Natural killer cell treated with Interleukin-12 subunit alpha and Interleukin-12 subunit beta and Interleukin-15 and Interleukin-18, amount 100 ng/mL, for 72 hours (primary cell): ENCODE measurements around the gene PARP16. TPM values are rescaled to one million over a fixed set of nuclear protein-coding genes. Genes with fewer than 3 reads are reported as not detected.
A peak's percentile ranks its signal among the peaks of the same experiment; 100 is the strongest.

Source experiments
- ATAC-seq, 2 donors: fragments of 150-1000 bp; cut with Tn5 transposase in 1 of 2; sonication (Bioruptor Pico), chemical (Tn5 transposase) in 1 of 2; 2 replicates each; pipeline ENCODE4 v1.10.0; 2021
- DNase-seq: peaks from one replicate; pipeline ENCODE4 v3.0.0; 2022; ENCODE audit warnings: low spot score
- H3K27ac Mint-ChIP-seq, 2 donors: 1 replicate in 1 of 2; 2 replicates in 1 of 2; pipeline ENCODE4 v1.8.0; 2022; ENCODE audit warnings: mixed read lengths in 2 of 2, mild to moderate bottlenecking in 1 of 2, moderate library complexity in 1 of 2
- H3K27me3 Mint-ChIP-seq, 2 donors: 1 replicate in 1 of 2; 2 replicates in 1 of 2; pipeline ENCODE4 v1.8.0; 2022; ENCODE audit warnings: mixed read lengths in 2 of 2
- H3K36me3 Mint-ChIP-seq: one replicate; pipeline ENCODE4 v1.8.0; 2022; ENCODE audit warnings: mixed read lengths
- H3K4me1 Mint-ChIP-seq, 2 donors: 1 replicate in 1 of 2; 2 replicates in 1 of 2; pipeline ENCODE4 v1.8.0; 2022; ENCODE audit warnings: low read depth in 2 of 2, mixed read lengths in 2 of 2, mild to moderate bottlenecking in 1 of 2
- H3K4me3 Mint-ChIP-seq: one replicate; pipeline ENCODE4 v1.8.0; 2022; ENCODE audit warnings: mixed read lengths
- H3K9me3 Mint-ChIP-seq: 2 replicates; pipeline ENCODE4 v1.8.0; 2022; ENCODE audit warnings: mixed read lengths
- total RNA-seq, 2 donors: library from RNA; stranded (reverse); gene quantifications; one replicate each; pipeline ENCODE4 v1.2.3, GENCODE V29; 2022

The PARP16 gene
- total RNA-seq, 2 donors from 2014 or later, result 8.5 to 12.0 TPM

DNA sequence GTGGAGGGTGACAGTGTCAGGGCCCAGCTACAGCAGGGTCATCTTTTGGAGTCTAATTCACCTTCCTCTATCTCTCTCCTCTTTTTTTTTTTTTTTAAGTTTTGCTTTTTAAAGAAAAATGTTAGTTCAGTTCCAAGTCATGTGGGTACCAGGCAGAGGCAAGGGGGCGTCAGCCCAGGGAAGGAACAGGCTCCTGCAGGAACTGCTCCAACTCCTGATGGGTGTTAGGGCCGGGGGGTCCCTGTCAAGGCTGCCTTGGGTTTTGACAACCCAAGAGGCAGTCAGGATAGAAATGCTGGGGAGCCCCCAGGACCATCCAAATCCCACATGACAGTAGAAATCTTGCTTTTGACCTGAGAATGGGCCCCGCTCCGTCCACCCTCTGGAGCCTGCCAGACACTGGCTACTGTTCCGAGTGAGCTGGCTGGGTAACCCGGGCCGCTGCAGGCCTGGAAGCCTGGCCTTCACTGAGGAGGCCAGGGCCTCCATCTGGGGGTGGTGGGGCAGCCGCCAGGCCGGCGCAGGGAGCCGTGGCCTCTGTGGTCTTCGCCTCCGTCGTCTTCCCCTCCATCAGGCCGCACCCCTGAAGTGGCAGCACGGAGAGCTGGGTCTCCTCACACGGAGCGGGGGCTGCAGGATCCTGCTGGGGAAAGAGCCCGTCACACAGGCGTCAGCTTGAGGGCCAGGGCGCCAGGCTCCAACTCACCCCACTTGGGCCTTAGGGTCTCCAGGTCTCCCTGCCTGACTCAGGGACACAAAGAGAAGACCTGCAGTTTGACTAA, 42.0 kb upstream of the PARP16 start:
- Mint-ChIP-seq H3K27ac (no peak overlapping the region), H3K36me3 (no peaks in the 10 kb centered on the region), H3K27me3 (peaks cover 0 to 2% of the 10 kb centered on the region in 2 donors), H3K4me3 (no peak overlapping the region), H3K4me1 (no peaks in the 10 kb centered on the region), H3K9me3 (no peaks in the 10 kb centered on the region)
- ATAC-seq (no peak), DNase-seq (no peak)

GRCh38 chr15:65327651-65328393, 41.1 kb upstream of the PARP16 start:
- H3K36me3 Mint-ChIP-seq, result no peaks in the 10 kb centered on the region
- no peaks in the 10 kb centered on the region for H3K9me3 Mint-ChIP-seq
- H3K4me3 Mint-ChIP-seq, result no peak overlapping the region
- H3K27me3 Mint-ChIP-seq, result peaks cover 0 to 2% of the 10 kb centered on the region in 2 donors
- H3K4me1 Mint-ChIP-seq, result no peaks in the 10 kb centered on the region
- no peak overlapping the region for H3K27ac Mint-ChIP-seq
- DNase-seq (no peak), ATAC-seq (no peak)

- Mint-ChIP-seq H3K27ac (no peak overlapping the region), H3K9me3 (no peaks in the 10 kb centered on the region), H3K36me3 (no peaks in the 10 kb centered on the region), H3K4me3 (no peak overlapping the region), H3K27me3 (peaks cover 0 to 2% of the 10 kb centered on the region in 2 donors), H3K4me1 (no peaks in the 10 kb centered on the region)
- ATAC-seq, result no peak
- DNase-seq, result no peak
Observed at GRCh38 chr15:65326818-65327217, 40.1 kb upstream of the PARP16 start.

GRCh38 chr15:65326117-65326526, 39.4 kb upstream of the PARP16 start:
- Mint-ChIP-seq H3K27ac (no peak overlapping the region), H3K27me3 (peaks cover 0 to 5% of the 10 kb centered on the region in 2 donors), H3K36me3 (no peaks in the 10 kb centered on the region), H3K9me3 (no peaks in the 10 kb centered on the region), H3K4me1 (no peaks in the 10 kb centered on the region), H3K4me3 (no peak overlapping the region)
- DNase-seq, result no peak
- ATAC-seq, result no peak

- no peak overlapping the region for H3K4me3 Mint-ChIP-seq
- no peaks in the 10 kb centered on the region for H3K9me3 Mint-ChIP-seq
- no peak overlapping the region for H3K27ac Mint-ChIP-seq
- DNase-seq (no peak), ATAC-seq (no peak)
- H3K36me3 Mint-ChIP-seq, result no peaks in the 10 kb centered on the region
- peaks cover 6 to 13% of the 10 kb centered on the region in 2 donors for H3K27me3 Mint-ChIP-seq
- peaks cover 0 to 3% of the 10 kb centered on the region in 2 donors for H3K4me1 Mint-ChIP-seq
Observed at GRCh38 chr15:65323071-65323511, 36.4 kb upstream of the PARP16 start.

GRCh38 chr15:65318870-65319356, 32.2 kb upstream of the PARP16 start:
- peak; percentile 77 for DNase-seq
- ATAC-seq, result peak; percentile 90
- no peaks in the 10 kb centered on the region for H3K36me3 Mint-ChIP-seq
- peaks cover 6 to 12% of the 10 kb centered on the region in 2 donors for H3K27me3 Mint-ChIP-seq
- no peak overlapping the region for H3K4me3 Mint-ChIP-seq
- H3K9me3 Mint-ChIP-seq, result no peaks in the 10 kb centered on the region
- H3K4me1 Mint-ChIP-seq, result peaks cover 0 to 3% of the 10 kb centered on the region in 2 donors
- no peak overlapping the region for H3K27ac Mint-ChIP-seq

- no peak overlapping the region for H3K4me3 Mint-ChIP-seq
Observed at GRCh38 chr15:65312400-65312916, 25.8 kb upstream of the PARP16 start.

DNA sequence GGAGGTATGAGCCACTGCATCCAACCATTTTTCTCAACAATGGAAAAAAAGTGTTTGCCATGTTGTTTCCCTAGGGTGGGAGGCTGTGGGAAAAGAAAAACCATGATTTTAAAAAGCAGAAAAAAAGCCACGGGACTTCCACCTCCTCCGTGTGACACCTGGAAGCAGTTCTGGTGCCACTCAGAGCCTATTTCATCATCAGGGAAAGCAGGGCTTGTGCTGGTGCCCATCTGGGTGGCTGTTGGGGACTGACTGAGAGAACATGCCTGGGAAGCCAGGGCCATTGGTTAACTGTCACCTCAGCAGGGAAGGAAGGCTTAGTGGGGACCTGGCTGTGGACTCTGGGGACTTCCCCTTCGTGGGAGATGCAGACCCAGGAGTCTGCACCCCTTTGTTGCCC, 25.1 kb upstream of the PARP16 start:
- no peak overlapping the region for H3K27ac Mint-ChIP-seq
- H3K36me3 Mint-ChIP-seq, result no peaks in the 10 kb centered on the region
- no peak overlapping the region for H3K4me3 Mint-ChIP-seq
- no peak for DNase-seq
- H3K27me3 Mint-ChIP-seq, result no peaks in the 10 kb centered on the region
- H3K9me3 Mint-ChIP-seq, result no peaks in the 10 kb centered on the region
- H3K4me1 Mint-ChIP-seq, result peaks cover under 1 to 3% of the 10 kb centered on the region in 2 donors
- no peak for ATAC-seq

More at GRCh38 chr15:65312400-65312916, 25.8 kb upstream of the PARP16 start:
- Mint-ChIP-seq H3K27ac (no peak overlapping the region), H3K36me3 (no peaks in the 10 kb centered on the region), H3K4me1 (peaks cover 0 to 3% of the 10 kb centered on the region in 2 donors), H3K27me3 (no peaks in the 10 kb centered on the region), H3K9me3 (no peaks in the 10 kb centered on the region)
- DNase-seq (no peak), ATAC-seq (no peak)

DNA sequence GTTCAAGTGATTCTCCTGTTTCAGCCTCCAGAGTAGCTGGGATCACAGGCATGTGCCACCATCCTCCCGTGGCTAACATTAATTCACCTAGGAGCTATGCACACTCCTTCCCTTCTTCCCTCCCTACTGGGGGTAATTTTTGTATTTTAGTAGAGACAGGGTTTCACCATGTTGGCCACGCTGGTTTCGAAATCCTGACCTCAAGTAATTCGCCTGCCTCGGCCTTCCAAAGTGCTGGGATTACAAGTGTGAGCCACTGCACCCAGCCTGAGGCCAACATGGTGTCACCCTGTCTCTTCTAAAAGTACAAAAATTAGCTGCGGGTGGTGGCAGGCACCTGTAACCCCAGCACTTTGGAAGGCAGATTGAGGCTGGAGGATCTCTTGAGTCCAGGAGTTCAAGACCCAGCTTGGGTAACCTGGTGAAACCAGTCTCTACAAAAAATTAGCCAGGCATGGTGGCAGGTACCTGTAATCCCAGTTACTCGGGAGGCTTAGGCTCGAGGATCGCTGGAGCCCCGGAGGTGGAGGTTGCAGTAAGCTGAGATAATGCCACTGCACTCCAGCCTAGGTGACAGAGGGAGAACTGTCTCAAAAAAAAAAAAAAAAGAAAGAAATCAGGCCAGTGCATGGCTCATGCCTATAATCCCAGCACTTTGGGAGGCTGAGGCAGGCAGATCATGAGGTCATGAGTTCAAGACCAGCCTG, 23.9 kb upstream of the PARP16 start:
- H3K9me3 Mint-ChIP-seq, result no peaks in the 10 kb centered on the region
- H3K4me3 Mint-ChIP-seq, result no peak overlapping the region
- H3K36me3 Mint-ChIP-seq, result no peaks in the 10 kb centered on the region
- DNase-seq, result no peak
- H3K27ac Mint-ChIP-seq, result no peak overlapping the region
- no peaks in the 10 kb centered on the region for H3K27me3 Mint-ChIP-seq
- ATAC-seq, result no peak
- H3K4me1 Mint-ChIP-seq, result peaks cover 6 to 10% of the 10 kb centered on the region in 2 donors

DNA sequence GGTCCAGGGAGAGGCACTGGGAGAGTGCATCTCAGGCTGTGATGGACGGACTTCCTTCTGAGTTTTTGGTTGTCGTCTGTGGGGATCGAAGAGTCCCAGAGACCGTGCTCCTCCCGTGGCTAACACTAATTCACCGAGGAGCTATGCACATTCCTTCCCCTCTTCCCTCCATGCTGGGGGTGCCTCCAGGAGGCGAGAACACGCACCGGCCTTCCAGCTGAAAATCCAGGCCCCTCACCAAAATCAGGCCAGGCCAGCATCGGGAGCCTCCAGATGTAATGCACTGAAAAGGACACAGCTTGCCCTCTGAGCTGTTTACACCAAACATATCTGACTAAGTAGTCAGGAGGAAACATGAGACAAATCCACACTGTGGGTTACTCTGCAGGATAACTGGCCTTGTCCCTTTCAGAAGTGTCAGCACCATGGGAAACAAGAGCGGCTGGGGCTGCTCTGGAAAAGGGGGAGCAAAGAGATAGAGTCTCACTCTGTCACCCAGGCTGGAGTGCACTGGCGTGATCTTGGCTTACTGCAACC, 23.3 kb upstream of the PARP16 start:
- no peak overlapping the region for H3K4me3 Mint-ChIP-seq
- peaks cover 10 to 12% of the 10 kb centered on the region in 2 donors for H3K4me1 Mint-ChIP-seq
- no peaks in the 10 kb centered on the region for H3K9me3 Mint-ChIP-seq
- H3K27ac Mint-ChIP-seq, result no peak overlapping the region
- ATAC-seq (no peak), DNase-seq (no peak)
- no peaks in the 10 kb centered on the region for H3K27me3 Mint-ChIP-seq
- no peaks in the 10 kb centered on the region for H3K36me3 Mint-ChIP-seq

DNA sequence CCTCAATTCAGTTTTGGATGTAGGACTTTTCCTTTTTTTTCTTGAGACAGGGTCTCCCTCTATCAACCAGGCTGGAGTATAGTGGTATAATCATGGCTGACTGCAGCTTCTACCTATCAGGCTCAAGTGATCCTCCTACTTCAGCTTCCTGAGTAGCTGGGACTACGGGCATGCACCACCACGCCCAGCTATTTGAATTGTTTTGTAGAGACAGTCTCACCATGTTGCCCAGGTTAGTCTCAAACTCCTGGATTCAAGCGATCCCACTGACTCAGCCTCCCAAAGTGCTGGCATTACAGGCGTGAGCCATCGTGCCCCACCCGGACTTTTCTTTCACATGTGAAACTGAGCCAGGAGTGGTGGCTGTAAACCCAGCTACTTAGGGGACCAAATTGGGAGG, 21.3 kb upstream of the PARP16 start:
- no peaks in the 10 kb centered on the region for H3K27me3 Mint-ChIP-seq
- no peaks in the 10 kb centered on the region for H3K9me3 Mint-ChIP-seq
- no peak overlapping the region for H3K27ac Mint-ChIP-seq
- H3K4me1 Mint-ChIP-seq, result peaks cover 21 to 25% of the 10 kb centered on the region in 2 donors
- ATAC-seq (no peak), DNase-seq (no peak)
- H3K36me3 Mint-ChIP-seq, result no peaks in the 10 kb centered on the region
- H3K4me3 Mint-ChIP-seq, result no peak overlapping the region

DNA sequence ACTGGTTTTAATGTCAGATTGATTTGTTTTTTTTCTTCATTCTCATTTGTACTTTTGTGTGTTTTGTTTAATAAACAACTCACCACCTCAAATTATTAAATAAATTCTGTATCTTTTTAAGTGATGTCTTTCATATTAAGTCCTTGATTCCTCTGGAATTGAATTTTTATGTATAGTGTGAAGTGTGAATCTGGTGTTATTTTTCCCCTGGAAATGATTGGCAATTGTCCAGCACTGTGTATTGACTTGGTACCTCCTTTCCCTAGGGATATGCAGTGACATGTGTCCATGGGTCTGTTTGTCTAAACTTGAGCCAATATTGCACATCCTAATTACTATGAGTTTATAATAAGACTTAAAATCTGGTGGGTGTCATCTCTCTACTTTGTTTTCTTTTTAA, 19.9 kb upstream of the PARP16 start:
- H3K27me3 Mint-ChIP-seq, result no peaks in the 10 kb centered on the region
- peaks cover 21 to 25% of the 10 kb centered on the region in 2 donors for H3K4me1 Mint-ChIP-seq
- DNase-seq (no peak), ATAC-seq (no peak)
- H3K27ac Mint-ChIP-seq, result peak overlapping the region in 1 of 2 donors; percentile 69
- H3K9me3 Mint-ChIP-seq, result no peaks in the 10 kb centered on the region
- no peak overlapping the region for H3K4me3 Mint-ChIP-seq
- no peaks in the 10 kb centered on the region for H3K36me3 Mint-ChIP-seq

DNA sequence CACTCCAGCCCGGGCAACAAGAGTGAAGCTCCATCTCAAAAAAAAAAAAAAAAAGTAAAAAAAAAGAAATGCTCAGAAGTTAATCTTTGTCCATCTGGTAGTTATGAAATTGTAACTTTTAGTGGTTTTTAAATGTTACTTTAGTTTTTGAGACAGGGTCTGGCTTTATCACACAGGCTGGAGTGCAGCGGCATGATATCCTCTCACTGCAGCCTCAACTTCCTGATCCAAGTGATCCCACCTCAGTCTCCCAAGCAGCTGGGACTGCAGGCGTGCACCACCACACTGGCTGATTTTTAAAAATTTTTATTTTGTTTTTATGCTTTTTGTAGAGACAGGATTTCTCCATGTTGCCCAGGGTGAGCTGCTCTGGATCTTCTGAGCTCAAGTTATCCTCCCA, 19.1 kb upstream of the PARP16 start:
- Mint-ChIP-seq H3K27me3 (no peaks in the 10 kb centered on the region), H3K9me3 (no peaks in the 10 kb centered on the region), H3K27ac (peak overlapping the region in 1 of 2 donors; percentile 69), H3K36me3 (no peaks in the 10 kb centered on the region), H3K4me1 (peaks cover 21 to 25% of the 10 kb centered on the region in 2 donors), H3K4me3 (no peak overlapping the region)
- ATAC-seq (no peak), DNase-seq (no peak)
